GM18511 (cell line): Measurements from ENCODE around the gene XIAP.
A peak's percentile ranks its signal among the peaks of the same experiment; 100 is the strongest.
"Not testable (repeated sequence)": the region's sequence is repeated elsewhere in the genome, so short reads cannot be mapped to it uniquely, and the experiment has no call there.

ENCODE experiments used
- ATAC-seq: cut with Tn5 transposase; IDR thresholded peaks from one replicate; pipeline ENCODE4 v1.9.1; 2021; ENCODE audit warnings: mild to moderate bottlenecking, moderate library complexity; ENCODE audit not compliant: unreplicated experiment

XIAP gene

GRCh38 chrX:123873956-123874355, 14.1 kb downstream of the XIAP start:
- no peak for ATAC-seq

- no peak for ATAC-seq
Measured at GRCh38 chrX:123876177-123876576, 16.3 kb downstream of the XIAP start.

GRCh38 chrX:123876844-123877243, 17.0 kb downstream of the XIAP start:
- no peak for ATAC-seq

- peak; percentile 87 for ATAC-seq
Measured at GRCh38 chrX:123878252-123878721, 18.4 kb downstream of the XIAP start.

- ATAC-seq, result no peak
Measured at GRCh38 chrX:123881330-123881729, 21.5 kb downstream of the XIAP start.

- no peak for ATAC-seq
Measured at GRCh38 chrX:123882391-123882790, 22.5 kb downstream of the XIAP start.

- ATAC-seq, result peak; percentile 65
Measured at GRCh38 chrX:123884809-123885408, 25.1 kb downstream of the XIAP start.

GRCh38 chrX:123899701-123900100, 39.8 kb downstream of the XIAP start:
- no peak for ATAC-seq

- not testable (repeated sequence) for ATAC-seq
Measured at GRCh38 chrX:123903261-123903660, 43.4 kb downstream of the XIAP start.

- no peak for ATAC-seq
Measured at GRCh38 chrX:123905332-123905731, 45.5 kb downstream of the XIAP start.

GRCh38 chrX:123906557-123907316, 46.9 kb downstream of the XIAP start:
- no peak for ATAC-seq

GRCh38 chrX:123909523-123909922, 49.7 kb downstream of the XIAP start:
- no peak for ATAC-seq

GRCh38 chrX:123917069-123917468, 57.2 kb downstream of the XIAP start:
- ATAC-seq, result no peak

GRCh38 chrX:123918106-123918721, 58.4 kb downstream of the XIAP start:
- ATAC-seq, result no peak

GRCh38 chrX:123920105-123920785, 60.4 kb downstream of the XIAP start:
- no peak for ATAC-seq

GRCh38 chrX:123923211-123923610, 63.4 kb downstream of the XIAP start:
- ATAC-seq, result no peak

GRCh38 chrX:123924186-123924585, 64.3 kb downstream of the XIAP start:
- ATAC-seq, result no peak

GRCh38 chrX:123927845-123928244, 68.0 kb downstream of the XIAP start:
- ATAC-seq, result no peak

GRCh38 chrX:123932055-123932454, 72.2 kb downstream of the XIAP start:
- not testable (repeated sequence) for ATAC-seq

- ATAC-seq, result no peak
Measured at GRCh38 chrX:123943074-123943473, 83.2 kb downstream of the XIAP start.

GRCh38 chrX:123943488-123943887, 83.6 kb downstream of the XIAP start:
- no peak for ATAC-seq
